DND-41 (cell line): Measurements from ENCODE around the gene GID8.

Experiments
- ATAC-seq: fragments of 200-7000 bp; cut with Tn5 transposase; 3 replicates; pipeline ENCODE4 v1.9.1; 2021; ENCODE audit warnings: low read depth; ENCODE audit not compliant: insufficient read depth
- DNase-seq: peaks from one replicate; pipeline ENCODE4 v3.0.0-alpha.2; 2020
- H2AFZ ChIP-seq: 2 replicates; pipeline ENCODE4 v1.6.0; 2012; ENCODE audit warnings: low read depth, low read length
- H3K27ac ChIP-seq: 2 replicates; pipeline ENCODE4 v1.5.1; 2012; ENCODE audit warnings: low read length, inconsistent platforms
- H3K27me3 ChIP-seq: fragments of 200-600 bp; sonication (generic); 2 replicates; pipeline ENCODE4 v1.6.0; 2012; ENCODE audit warnings: low read length, mild to moderate bottlenecking, inconsistent platforms; ENCODE audit not compliant: insufficient read depth, poor library complexity
- H3K36me3 ChIP-seq: 2 replicates; pipeline ENCODE4 v1.5.1; 2012; ENCODE audit warnings: low read length, inconsistent platforms; ENCODE audit not compliant: insufficient read depth
- H3K4me1 ChIP-seq: 2 replicates; pipeline ENCODE4 v1.5.1; 2012; ENCODE audit warnings: mild to moderate bottlenecking, low read length; ENCODE audit not compliant: insufficient read depth
- H3K4me2 ChIP-seq: 2 replicates; pipeline ENCODE4 v1.6.0; 2012; ENCODE audit warnings: mild to moderate bottlenecking, moderate library complexity, low read length, inconsistent platforms; ENCODE audit not compliant: insufficient read depth
- H3K4me3 ChIP-seq, 2 experiments: fragments of 200-600 bp in 1 of 2; shearing (Covaris generic) in 1 of 2; 2 replicates each; pipeline ENCODE4 v1.5.1; 2012 to 2016; ENCODE audit warnings: inconsistent platforms in 2 of 2, low read length in 2 of 2, mild to moderate bottlenecking in 2 of 2, low read depth in 1 of 2, moderate library complexity in 1 of 2
- H3K79me2 ChIP-seq: 2 replicates; pipeline ENCODE4 v1.6.0; 2012; ENCODE audit warnings: low read length, inconsistent platforms; ENCODE audit not compliant: insufficient read depth
- H3K9ac ChIP-seq: 2 replicates; pipeline ENCODE4 v1.6.0; 2012; ENCODE audit warnings: low read depth, mild to moderate bottlenecking, inconsistent platforms, low read length, moderate library complexity
- H3K9me3 ChIP-seq: 2 replicates; pipeline ENCODE4 v1.5.1; 2012; ENCODE audit warnings: low read length, moderate library complexity, mild to moderate bottlenecking, inconsistent platforms; ENCODE audit not compliant: insufficient read depth, severe bottlenecking
- H4K20me1 ChIP-seq: 2 replicates; pipeline ENCODE4 v1.6.0; 2012; ENCODE audit warnings: low read length; ENCODE audit not compliant: insufficient read depth
- CTCF ChIP-seq: IDR thresholded peaks from 2 replicates; pipeline ENCODE4 v1.5.1; 2012; ENCODE audit warnings: borderline replicate concordance, low read length, moderate library complexity, mild to moderate bottlenecking; ENCODE audit not compliant: poor library complexity, severe bottlenecking; ENCODE audit errors: extremely low read depth
- EZH2 ChIP-seq: IDR thresholded peaks from 3 replicates; pipeline ENCODE4 v1.6.1; 2012; ENCODE audit warnings: borderline replicate concordance, low read depth, mild to moderate bottlenecking, moderate library complexity, low read length, inconsistent platforms; ENCODE audit not compliant: severe bottlenecking

GID8 gene

DNA sequence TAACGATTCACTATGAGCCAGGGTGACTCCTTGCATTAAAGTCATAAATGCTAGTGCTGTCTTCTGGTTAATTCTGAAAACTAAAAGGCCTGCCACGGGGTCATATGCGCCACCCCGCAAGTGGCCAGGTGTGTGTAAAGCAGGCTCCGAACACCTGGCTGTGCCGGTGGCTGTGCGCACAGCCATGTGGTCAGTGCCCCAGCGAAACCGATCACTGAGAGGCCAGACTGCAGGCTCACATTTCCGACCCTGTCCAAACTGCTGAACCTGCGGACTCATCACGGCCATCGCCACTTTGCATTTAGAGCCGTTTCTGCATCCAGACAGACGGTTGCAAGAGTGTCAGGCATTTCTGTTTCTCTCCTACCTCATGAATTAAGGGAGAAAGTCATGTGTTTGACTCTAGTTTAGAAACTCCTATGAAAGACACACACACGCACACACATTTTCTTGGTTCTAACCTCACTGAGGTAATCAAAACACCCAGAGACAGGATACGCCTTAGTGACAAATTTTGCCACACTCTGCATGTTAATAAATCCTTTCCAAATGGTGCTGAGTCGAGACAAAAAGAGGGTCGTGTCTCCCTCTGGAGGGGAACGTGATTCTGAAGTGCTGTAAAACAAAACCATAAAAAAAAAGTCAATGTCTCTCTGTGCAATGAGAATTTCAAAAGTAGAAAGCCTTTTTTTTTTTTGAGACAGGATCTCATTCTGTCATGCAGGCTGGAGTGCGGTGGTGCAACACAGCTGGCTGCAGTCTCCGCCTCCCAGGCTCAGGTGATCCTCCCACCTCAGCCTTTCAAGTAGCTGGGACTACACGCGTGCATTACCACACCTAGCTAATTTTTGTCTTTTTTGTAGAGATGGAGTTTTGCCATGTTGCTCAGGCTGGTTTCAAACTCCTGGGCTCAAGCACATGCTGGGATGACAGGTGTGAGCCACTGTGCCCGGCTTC lies 45.3 kb upstream of the GID8 start:
- no peak for TF ChIP-seq EZH2
- no peak for TF ChIP-seq CTCF
- peaks cover 29% of the 10 kb centered on the region for H4K20me1 ChIP-seq
- no peaks in the 10 kb centered on the region for H3K9me3 ChIP-seq
- no peak overlapping the region for H3K4me2 ChIP-seq
- H2AFZ ChIP-seq: no peak overlapping the region
- no peak for ATAC-seq
- no peaks in the 10 kb centered on the region; the same call in 1 of the 2 replicates for H3K79me2 ChIP-seq
- H3K27ac ChIP-seq: no peak overlapping the region
- H3K36me3 ChIP-seq: peaks cover 100% of the 10 kb centered on the region
- no peaks in the 10 kb centered on the region for H3K27me3 ChIP-seq
- no peaks in the 10 kb centered on the region for H3K4me1 ChIP-seq
- H3K4me3 ChIP-seq: no peak overlapping the region
- no peak overlapping the region for H3K9ac ChIP-seq
- no peak for DNase-seq

GRCh38 chr20:62893700-62894099 lies 44.2 kb upstream of the GID8 start:
- no peaks in the 10 kb centered on the region for H3K9me3 ChIP-seq
- H3K27me3 ChIP-seq: no peaks in the 10 kb centered on the region
- peaks cover 99% of the 10 kb centered on the region for H3K36me3 ChIP-seq
- TF ChIP-seq EZH2 (no peak), CTCF (peak; percentile 26)
- DNase-seq (no peak), ATAC-seq (no peak)
- peaks cover 26% of the 10 kb centered on the region for H4K20me1 ChIP-seq
- no peak overlapping the region for H2AFZ ChIP-seq
- no peaks in the 10 kb centered on the region; the same call in 1 of the 2 replicates for H3K79me2 ChIP-seq
- no peak overlapping the region for H3K4me2 ChIP-seq
- no peak overlapping the region for H3K27ac ChIP-seq
- no peaks in the 10 kb centered on the region for H3K4me1 ChIP-seq
- no peak overlapping the region for H3K4me3 ChIP-seq
- no peak overlapping the region for H3K9ac ChIP-seq

- Histone ChIP-seq H2AFZ (no peak overlapping the region), H3K4me1 (no peaks in the 10 kb centered on the region), H3K4me2 (no peak overlapping the region), H3K9me3 (no peaks in the 10 kb centered on the region), H3K9ac (no peak overlapping the region), H3K79me2 (peaks cover 2% of the 10 kb centered on the region; the same call in 1 of the 2 replicates), H4K20me1 (peaks cover 22% of the 10 kb centered on the region), H3K27ac (no peak overlapping the region), H3K4me3 (no peak overlapping the region), H3K27me3 (no peaks in the 10 kb centered on the region), H3K36me3 (peaks cover 95% of the 10 kb centered on the region)
- no peak for DNase-seq
- no peak for ATAC-seq
- no peak for TF ChIP-seq CTCF
- no peak for TF ChIP-seq EZH2
Observed at GRCh38 chr20:62894261-62894660, 43.7 kb upstream of the GID8 start.
